ENCODE measurements around the gene EBF4. TPM values are rescaled to one million over a fixed set of nuclear protein-coding genes. Genes with fewer than 3 reads are reported as not detected.

The EBF4 gene
- total RNA-seq, 1 experiment from 2014 or later = not detected

- DNase-seq (ENCODE audit: unreplicated experiment) = no peak
- H3K36me3 Mint-ChIP-seq (ENCODE audit: insufficient read depth, unreplicated experiment) = no peaks in the 10 kb centered on the region
- TF ChIP-seq, protein P1, sequence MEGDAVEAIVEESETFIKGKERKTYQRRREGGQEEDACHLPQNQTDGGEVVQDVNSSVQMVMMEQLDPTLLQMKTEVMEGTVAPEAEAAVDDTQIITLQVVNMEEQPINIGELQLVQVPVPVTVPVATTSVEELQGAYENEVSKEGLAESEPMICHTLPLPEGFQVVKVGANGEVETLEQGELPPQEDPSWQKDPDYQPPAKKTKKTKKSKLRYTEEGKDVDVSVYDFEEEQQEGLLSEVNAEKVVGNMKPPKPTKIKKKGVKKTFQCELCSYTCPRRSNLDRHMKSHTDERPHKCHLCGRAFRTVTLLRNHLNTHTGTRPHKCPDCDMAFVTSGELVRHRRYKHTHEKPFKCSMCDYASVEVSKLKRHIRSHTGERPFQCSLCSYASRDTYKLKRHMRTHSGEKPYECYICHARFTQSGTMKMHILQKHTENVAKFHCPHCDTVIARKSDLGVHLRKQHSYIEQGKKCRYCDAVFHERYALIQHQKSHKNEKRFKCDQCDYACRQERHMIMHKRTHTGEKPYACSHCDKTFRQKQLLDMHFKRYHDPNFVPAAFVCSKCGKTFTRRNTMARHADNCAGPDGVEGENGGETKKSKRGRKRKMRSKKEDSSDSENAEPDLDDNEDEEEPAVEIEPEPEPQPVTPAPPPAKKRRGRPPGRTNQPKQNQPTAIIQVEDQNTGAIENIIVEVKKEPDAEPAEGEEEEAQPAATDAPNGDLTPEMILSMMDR (IDR thresholded peaks at IDR 0.05; ENCODE audit: unreplicated experiment) = no peak
- no TSS peak for BruUV-seq (replicated peaks)
- H3K27ac Mint-ChIP-seq (ENCODE audit: low read depth, unreplicated experiment) = no peak overlapping the region
- no peak overlapping the region for H3K4me3 Mint-ChIP-seq (ENCODE audit: unreplicated experiment)
- no peaks in the 10 kb centered on the region for H3K9me3 Mint-ChIP-seq (ENCODE audit: unreplicated experiment)
- intact Hi-C loops (cut with micrococcal nuclease) = no loop called here
- no peaks in the 10 kb centered on the region for H3K4me1 Mint-ChIP-seq (ENCODE audit: insufficient read depth, unreplicated experiment)
- POLR2A ChIA-PET = interaction anchor here (0.7 to 0.9 kb wide), 2 partner anchors 138 to 1295 kb away, joined by 3 read pairs; no protein-coding TSS in a partner anchor
- H3K27me3 Mint-ChIP-seq (ENCODE audit: insufficient read depth, unreplicated experiment) = peaks cover 66% of the 10 kb centered on the region
- CTCF ChIA-PET = no interaction called here
These were observed 5.7 kb downstream of the EBF4 start for GRCh38 chr20:2698186-2698817.

- Mint-ChIP-seq H3K27me3 (ENCODE audit: insufficient read depth, unreplicated experiment) (peaks cover 69% of the 10 kb centered on the region), H3K27ac (ENCODE audit: low read depth, unreplicated experiment) (no peak overlapping the region), H3K4me1 (ENCODE audit: insufficient read depth, unreplicated experiment) (no peaks in the 10 kb centered on the region), H3K4me3 (ENCODE audit: unreplicated experiment) (no peak overlapping the region), H3K9me3 (ENCODE audit: unreplicated experiment) (no peaks in the 10 kb centered on the region), H3K36me3 (ENCODE audit: insufficient read depth, unreplicated experiment) (no peaks in the 10 kb centered on the region)
- no TSS peak for BruUV-seq (replicated peaks)
- no peak for DNase-seq (ENCODE audit: unreplicated experiment)
- CTCF ChIA-PET = no interaction called here
- TF ChIP-seq, protein P1 (IDR thresholded peaks at IDR 0.05; ENCODE audit: unreplicated experiment) = no peak
- POLR2A ChIA-PET = interaction anchor here (0.9 kb wide), 1 partner anchor 138 kb away, joined by 3 read pairs; no protein-coding TSS in a partner anchor
- intact Hi-C loops (cut with micrococcal nuclease) = no loop called here
These were observed 6.3 kb downstream of the EBF4 start for GRCh38 chr20:2698912-2699311.

DNA sequence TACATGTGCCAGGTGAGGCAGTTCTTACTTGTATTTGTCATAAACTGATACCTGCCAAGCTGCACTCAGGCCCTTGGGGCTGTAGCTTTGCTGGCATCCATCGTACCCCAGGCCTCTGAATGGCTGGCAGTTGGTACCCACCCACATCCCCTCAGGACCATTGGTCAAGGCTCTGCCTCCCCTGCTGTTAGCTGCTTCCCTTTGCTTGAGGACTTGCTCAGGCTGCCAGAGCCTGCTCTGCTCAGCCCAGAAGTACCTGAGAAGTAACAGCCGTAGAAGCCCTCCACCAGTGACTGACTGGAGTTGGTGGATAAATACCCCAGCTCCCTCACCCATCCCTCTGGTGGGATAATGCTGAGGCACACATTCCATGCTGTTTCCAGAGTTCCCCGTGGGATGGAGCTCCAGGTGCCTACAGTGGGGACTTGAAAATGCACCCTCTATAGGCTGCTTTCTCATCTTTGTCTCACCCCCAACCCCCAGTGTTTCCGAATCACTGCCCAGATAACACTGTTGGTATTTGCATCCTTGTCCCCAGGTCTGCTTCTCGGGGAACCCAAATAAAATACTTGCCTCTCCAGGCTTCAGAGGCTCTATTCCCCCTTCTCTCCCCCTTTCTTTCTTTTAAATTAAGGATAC is 7.3 kb downstream of the EBF4 start:
- H3K4me3 Mint-ChIP-seq (ENCODE audit: unreplicated experiment) = no peak overlapping the region
- TF ChIP-seq, protein P1 (IDR thresholded peaks at IDR 0.05; ENCODE audit: unreplicated experiment) = no peak
- no peaks in the 10 kb centered on the region for H3K9me3 Mint-ChIP-seq (ENCODE audit: unreplicated experiment)
- POLR2A ChIA-PET = no interaction called here
- H3K27me3 Mint-ChIP-seq (ENCODE audit: insufficient read depth, unreplicated experiment) = peaks cover 69% of the 10 kb centered on the region
- H3K36me3 Mint-ChIP-seq (ENCODE audit: insufficient read depth, unreplicated experiment) = no peaks in the 10 kb centered on the region
- CTCF ChIA-PET = no interaction called here
- no TSS peak for BruUV-seq (replicated peaks)
- H3K4me1 Mint-ChIP-seq (ENCODE audit: insufficient read depth, unreplicated experiment) = no peaks in the 10 kb centered on the region
- intact Hi-C loops (cut with micrococcal nuclease) = no loop called here
- no peak for DNase-seq (ENCODE audit: unreplicated experiment)
- no peak overlapping the region for H3K27ac Mint-ChIP-seq (ENCODE audit: low read depth, unreplicated experiment)

DNA sequence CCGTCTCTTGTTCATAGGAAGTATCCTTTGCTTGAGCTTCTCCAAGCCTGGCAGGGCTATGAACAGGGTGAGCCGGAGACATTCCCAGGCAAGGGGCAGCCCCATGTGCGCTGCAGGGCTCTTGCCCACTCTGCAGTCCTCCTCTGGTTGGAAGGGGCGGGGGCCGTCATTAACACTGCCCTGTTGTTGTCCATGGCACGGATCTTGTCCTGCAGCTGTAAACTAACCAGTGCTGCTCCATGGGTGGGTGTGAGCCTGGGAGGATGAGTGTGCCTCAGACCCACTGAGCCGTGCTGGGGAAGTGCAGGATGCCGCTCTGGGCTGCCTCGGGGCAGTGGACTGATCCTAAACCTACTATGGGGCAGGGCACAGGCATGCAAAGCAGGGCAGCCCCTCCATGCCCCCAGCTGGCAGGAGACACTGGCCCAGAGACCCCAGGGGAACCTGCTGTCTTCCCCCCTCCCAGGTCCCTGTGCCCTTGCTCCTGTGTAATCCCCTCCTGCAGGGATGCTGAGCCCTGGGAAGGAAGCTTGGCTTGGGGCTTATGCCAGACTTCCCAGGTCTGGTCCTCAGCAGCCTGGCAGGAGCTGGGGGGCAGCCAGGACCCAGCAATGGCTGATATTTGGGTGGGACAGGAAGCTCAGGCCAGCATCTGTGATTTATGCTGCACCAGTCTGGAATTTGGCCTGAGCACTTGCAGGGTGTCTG is 8.5 kb downstream of the EBF4 start:
- ChIA-PET POLR2A (no interaction called here), CTCF (interaction anchor here (0.6 kb wide), 1 partner anchor 70 kb away, joined by 4 read pairs; no protein-coding TSS in a partner anchor)
- no peak overlapping the region for H3K4me3 Mint-ChIP-seq (ENCODE audit: unreplicated experiment)
- intact Hi-C loops (cut with micrococcal nuclease) = no loop called here
- TF ChIP-seq, protein P1 (IDR thresholded peaks at IDR 0.05; ENCODE audit: unreplicated experiment) = no peak
- H3K9me3 Mint-ChIP-seq (ENCODE audit: unreplicated experiment) = no peaks in the 10 kb centered on the region
- peaks cover 65% of the 10 kb centered on the region for H3K27me3 Mint-ChIP-seq (ENCODE audit: insufficient read depth, unreplicated experiment)
- no peak overlapping the region for H3K27ac Mint-ChIP-seq (ENCODE audit: low read depth, unreplicated experiment)
- BruUV-seq (replicated peaks) = no TSS peak
- no peak for DNase-seq (ENCODE audit: unreplicated experiment)
- no peaks in the 10 kb centered on the region for H3K36me3 Mint-ChIP-seq (ENCODE audit: insufficient read depth, unreplicated experiment)
- H3K4me1 Mint-ChIP-seq (ENCODE audit: insufficient read depth, unreplicated experiment) = no peaks in the 10 kb centered on the region

Data from MCF 10A (cell line).